Subcutaneous adipose tissue (tissue), 4 donors: Measurements from ENCODE around the gene MLC1. TPM values are rescaled to one million over a fixed set of nuclear protein-coding genes. Genes with fewer than 3 reads are reported as not detected.

Source experiments
- total RNA-seq, 4 donors: library from RNA; depleted of rRNA; stranded (reverse); fragments of >200 nt; gene quantifications; one replicate each; pipeline ENCODE4 v1.1.0, GENCODE V29; 2016
- TF ChIP-seq, protein P1 (sequence below): fragments of 450-650 bp; IDR thresholded peaks from one replicate; pipeline ENCODE4 v1.5.1; 2016; ENCODE audit warnings: low read depth, mild to moderate bottlenecking, control low read depth, antibody characterized with exemption, moderate library complexity

Gene MLC1
- total RNA-seq, 4 donors from 2014 or later, result 0.22 to 1.1 TPM; not detected in 2

DNA sequence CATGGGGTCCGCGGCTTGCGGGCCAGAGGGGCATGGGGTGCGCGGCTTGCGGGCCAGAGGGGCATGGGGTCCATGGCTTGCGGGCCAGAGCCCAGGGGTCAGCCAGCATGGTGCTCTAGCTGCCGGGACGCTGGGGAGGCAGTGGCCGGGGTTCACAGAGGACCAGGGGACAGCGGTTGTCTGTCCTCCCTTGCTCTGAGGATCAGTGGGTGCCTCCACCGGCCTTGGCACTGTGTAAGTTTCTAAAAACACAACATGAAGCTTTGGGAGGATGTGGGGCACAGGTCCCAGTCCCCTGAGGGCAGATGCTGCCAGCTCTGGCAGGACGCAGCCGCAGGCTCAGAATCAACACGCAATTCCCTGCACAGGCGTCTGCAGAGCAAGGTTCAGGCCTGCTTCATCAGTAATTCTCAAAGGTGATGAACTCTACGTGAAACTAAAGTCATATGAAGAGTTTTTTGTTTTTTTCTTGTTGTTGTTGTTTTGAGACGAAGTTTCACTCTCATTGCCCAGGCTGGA, 3.0 kb downstream of the MLC1 start:
- TF ChIP-seq, protein P1, sequence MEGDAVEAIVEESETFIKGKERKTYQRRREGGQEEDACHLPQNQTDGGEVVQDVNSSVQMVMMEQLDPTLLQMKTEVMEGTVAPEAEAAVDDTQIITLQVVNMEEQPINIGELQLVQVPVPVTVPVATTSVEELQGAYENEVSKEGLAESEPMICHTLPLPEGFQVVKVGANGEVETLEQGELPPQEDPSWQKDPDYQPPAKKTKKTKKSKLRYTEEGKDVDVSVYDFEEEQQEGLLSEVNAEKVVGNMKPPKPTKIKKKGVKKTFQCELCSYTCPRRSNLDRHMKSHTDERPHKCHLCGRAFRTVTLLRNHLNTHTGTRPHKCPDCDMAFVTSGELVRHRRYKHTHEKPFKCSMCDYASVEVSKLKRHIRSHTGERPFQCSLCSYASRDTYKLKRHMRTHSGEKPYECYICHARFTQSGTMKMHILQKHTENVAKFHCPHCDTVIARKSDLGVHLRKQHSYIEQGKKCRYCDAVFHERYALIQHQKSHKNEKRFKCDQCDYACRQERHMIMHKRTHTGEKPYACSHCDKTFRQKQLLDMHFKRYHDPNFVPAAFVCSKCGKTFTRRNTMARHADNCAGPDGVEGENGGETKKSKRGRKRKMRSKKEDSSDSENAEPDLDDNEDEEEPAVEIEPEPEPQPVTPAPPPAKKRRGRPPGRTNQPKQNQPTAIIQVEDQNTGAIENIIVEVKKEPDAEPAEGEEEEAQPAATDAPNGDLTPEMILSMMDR, result no peak

DNA sequence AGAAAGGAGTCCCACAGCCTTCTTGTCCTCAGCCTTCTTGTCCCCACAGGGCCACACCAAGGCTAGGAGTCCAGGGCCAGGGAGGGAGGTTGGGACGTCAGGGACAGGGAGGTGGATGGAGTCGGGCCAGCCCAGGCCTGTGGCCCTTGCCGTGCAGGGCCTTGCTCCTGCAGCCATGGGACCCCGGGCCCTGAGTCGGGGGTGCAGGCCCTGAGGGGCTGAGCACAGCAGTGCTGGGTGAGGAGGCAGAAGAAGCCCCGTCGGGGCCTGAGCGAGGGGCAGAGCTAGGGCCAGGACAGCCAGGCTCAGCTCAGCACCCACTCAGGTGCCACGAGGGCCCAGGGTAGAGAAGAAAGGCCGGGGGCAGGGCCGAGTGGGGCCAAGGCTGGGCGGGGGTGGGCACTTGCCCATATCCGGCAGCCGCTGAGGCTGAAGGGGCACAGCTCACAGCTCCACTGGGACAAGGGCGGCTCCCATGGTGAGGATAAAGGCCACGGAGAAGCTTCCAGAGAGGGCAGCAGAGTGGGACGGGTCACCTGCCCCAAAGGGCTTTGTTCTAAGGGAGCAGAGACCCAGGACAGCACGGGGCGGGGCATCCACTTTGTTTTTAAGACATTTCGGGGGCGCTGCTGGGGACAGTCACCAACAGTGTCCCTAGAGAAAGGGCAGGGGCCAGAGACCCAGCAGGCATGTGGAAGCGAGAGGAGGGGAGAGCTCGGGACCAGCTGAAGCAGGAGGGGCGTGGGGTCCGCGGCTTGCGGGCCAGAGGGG, 3.6 kb downstream of the MLC1 start:
- TF ChIP-seq, protein P1, result no peak

DNA sequence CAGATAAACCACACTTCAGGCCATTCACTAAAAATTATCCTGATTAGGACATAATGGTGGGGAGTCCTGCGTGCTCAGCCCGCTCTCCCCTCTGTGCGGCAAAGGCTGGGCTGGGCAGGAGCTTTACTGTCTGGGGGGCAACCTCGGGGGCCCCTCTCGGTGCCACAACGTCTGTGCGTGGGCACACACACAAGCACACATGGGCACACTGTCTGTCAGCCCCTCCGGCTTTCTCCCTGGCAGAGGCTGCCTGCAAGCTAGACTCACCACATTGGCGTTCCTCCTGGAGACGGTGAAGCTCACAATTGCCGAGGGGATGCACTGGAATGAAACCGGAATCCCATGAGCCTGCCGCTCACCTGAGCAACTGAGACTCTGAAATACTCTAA, 5.2 kb downstream of the MLC1 start:
- TF ChIP-seq, protein P1, result no peak

DNA sequence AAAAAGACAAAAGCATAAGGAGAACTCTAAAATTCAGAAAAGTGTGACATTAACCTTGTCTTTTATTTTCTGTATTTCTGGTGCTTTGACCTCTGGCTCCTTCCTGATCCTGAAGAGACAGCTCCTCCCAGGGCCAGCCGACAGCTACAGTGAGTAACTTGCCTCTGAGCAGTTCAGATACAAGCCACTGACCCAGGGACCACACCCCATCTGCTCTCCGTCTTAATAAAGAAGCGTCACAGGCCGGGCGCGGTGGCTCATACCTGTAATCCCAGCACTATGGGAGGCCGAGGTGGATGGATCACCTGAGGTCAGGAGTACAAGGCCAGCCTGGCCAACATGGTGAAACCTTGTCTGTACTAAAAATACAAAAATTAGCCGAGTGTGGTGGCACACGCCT, 6.5 kb downstream of the MLC1 start:
- TF ChIP-seq, protein P1, result no peak

DNA sequence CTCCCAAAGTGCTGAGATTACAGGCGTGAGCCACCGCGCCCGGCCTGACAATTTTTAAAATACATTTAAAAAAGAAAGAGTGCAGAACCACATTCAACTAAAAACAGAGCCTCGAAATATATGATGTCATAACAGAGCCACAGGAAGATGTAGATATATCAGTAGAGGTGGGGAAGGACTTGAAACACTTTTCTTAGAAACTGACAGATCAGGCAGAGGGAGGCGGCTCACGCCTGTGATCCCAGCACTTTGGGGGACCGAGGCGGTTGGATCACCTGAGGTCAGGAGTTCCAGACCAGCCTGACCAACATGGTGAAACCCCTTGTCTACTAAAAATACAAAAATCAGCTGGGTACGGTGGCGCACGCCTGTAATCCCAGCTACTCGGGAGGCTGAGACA, 7.0 kb downstream of the MLC1 start:
- TF ChIP-seq, protein P1, result no peak

DNA sequence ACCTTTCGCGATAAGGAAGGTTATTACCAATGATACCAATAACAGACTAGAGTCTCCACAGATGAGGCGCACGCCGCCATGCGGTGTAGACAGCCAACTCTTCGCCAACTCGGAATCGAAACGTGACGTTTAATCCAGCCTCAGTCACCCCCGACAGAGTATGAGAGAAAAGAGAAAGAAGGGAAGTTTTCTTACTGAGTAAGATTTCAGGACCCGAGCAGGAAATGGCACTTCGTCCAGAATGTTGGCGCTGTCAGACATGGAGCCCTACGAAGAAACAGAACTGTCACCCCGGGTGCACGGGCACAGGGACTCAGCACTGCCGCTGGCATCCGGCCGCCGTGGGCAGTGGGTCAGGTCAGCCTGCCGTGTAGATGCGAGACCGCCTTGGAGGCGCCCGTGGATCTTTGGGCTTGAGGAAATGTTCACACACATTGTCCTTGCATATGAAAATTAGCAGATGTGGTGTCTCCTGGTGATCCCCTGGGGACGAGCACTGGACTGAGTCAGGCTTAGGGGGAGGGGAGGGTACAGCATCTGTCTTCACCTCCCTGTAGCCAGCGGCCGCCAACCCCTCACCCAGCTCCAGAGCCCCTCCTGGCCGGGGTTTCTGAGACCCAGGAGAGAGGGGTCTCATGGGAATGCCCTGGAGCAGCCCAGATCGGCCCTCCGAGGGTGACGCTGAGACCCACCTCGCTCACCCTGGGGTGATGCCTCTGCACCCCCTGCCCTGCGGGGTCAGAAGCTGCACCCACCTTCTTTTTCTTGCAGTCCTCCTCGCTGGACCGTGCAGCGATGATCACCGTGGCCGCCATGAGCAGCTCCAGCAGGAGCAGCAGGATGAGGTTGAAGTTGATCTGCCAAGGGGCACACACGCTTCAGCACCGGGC, 8.3 kb downstream of the MLC1 start:
- TF ChIP-seq, protein P1, result no peak
